ENCODE data around the gene ERAL1. TPM values are rescaled to one million over a fixed set of nuclear protein-coding genes. Genes with fewer than 3 reads are reported as not detected.

Gene ERAL1
- total RNA-seq, 1 donor from 2014 or later: 46.9 TPM

GRCh38 chr17:28846699-28847098, 8.1 kb upstream of the ERAL1 start:
- intact Hi-C loops (cut with micrococcal nuclease): loop anchor here (10.0 kb wide), 1 partner anchor 182 kb away; the partner anchor contains the start of genes SDF2 and SUPT6H

- intact Hi-C loops (cut with micrococcal nuclease): loop anchor here (1.0 to 10.0 kb wide), 4 partner anchors 30 to 184 kb away; partner anchors contain the start of genes DHRS13, SDF2 and SUPT6H
These were observed 6.1 kb upstream of the ERAL1 start for GRCh38 chr17:28848667-28849066.

GRCh38 chr17:28849281-28849680, 5.5 kb upstream of the ERAL1 start:
- intact Hi-C loops (cut with micrococcal nuclease): loop anchor here (2.0 to 10.0 kb wide), 2 partner anchors 30 to 184 kb away; partner anchors contain the start of genes SDF2 and SUPT6H

- intact Hi-C loops (cut with micrococcal nuclease): no loop called here
These were observed 1.5 kb upstream of the ERAL1 start for GRCh38 chr17:28853295-28853694.

GRCh38 chr17:28855336-28855679, 492 bp downstream of the ERAL1 start:
- intact Hi-C loops (cut with micrococcal nuclease): loop anchor here (1.0 to 2.0 kb wide), 2 partner anchors 43 to 257 kb away; partner anchors contain the start of gene SPAG5

- intact Hi-C loops (cut with micrococcal nuclease): no loop called here
These were observed 1.3 kb downstream of the ERAL1 start for GRCh38 chr17:28856028-28856574.

- intact Hi-C loops (cut with micrococcal nuclease): no loop called here
These were observed 3.3 kb downstream of the ERAL1 start for GRCh38 chr17:28857905-28858800.

GRCh38 chr17:28858801-28859355, 4.1 kb downstream of the ERAL1 start:
- intact Hi-C loops (cut with micrococcal nuclease): no loop called here

GRCh38 chr17:28860363-28860808, 5.6 kb downstream of the ERAL1 start:
- intact Hi-C loops (cut with micrococcal nuclease): no loop called here

GRCh38 chr17:28861393-28862203, 6.8 kb downstream of the ERAL1 start:
- intact Hi-C loops (cut with micrococcal nuclease): no loop called here

- intact Hi-C loops (cut with micrococcal nuclease): no loop called here
These were observed 7.7 kb downstream of the ERAL1 start for GRCh38 chr17:28862561-28862960.

- intact Hi-C loops (cut with micrococcal nuclease): no loop called here
These were observed 9.1 kb downstream of the ERAL1 start for GRCh38 chr17:28863953-28864352.

- intact Hi-C loops (cut with micrococcal nuclease): no loop called here
These were observed 10.4 kb downstream of the ERAL1 start for GRCh38 chr17:28864991-28865849.

- intact Hi-C loops (cut with micrococcal nuclease): no loop called here
These were observed 11.3 kb downstream of the ERAL1 start for GRCh38 chr17:28865946-28866752.

GRCh38 chr17:28867276-28867675, 12.5 kb downstream of the ERAL1 start:
- intact Hi-C loops (cut with micrococcal nuclease): no loop called here

GRCh38 chr17:28871056-28871579, 16.3 kb downstream of the ERAL1 start:
- intact Hi-C loops (cut with micrococcal nuclease): loop anchor here (1.0 to 2.0 kb wide), 2 partner anchors 17 to 22 kb away; no protein-coding TSS in a partner anchor

- intact Hi-C loops (cut with micrococcal nuclease): no loop called here
These were observed 19.0 kb downstream of the ERAL1 start for GRCh38 chr17:28873839-28874238.

GRCh38 chr17:28874750-28875149, 19.9 kb downstream of the ERAL1 start:
- intact Hi-C loops (cut with micrococcal nuclease): no loop called here

All from T-helper 1 cell treated with Interleukin-12 subunit alpha and Interleukin-12 subunit beta and Interleukin-4 antibody, amounts not matched to agents 30 ng/mL and 1 ng/mL, for 36 hours (primary cell).